Stimulated activated CD8-positive, alpha-beta memory T cell treated with anti-CD3 and anti-CD28 coated beads, Interleukin-7, amount 100 ng/mL, for 48 hours (primary cell): ENCODE measurements around the gene STX7.

Experiments
- DNase-seq, 2 donors: peaks; one replicate each; pipeline ENCODE4 v3.0.0-alpha.2; 2020; ENCODE audit warnings: low read depth in 1 of 2; ENCODE audit errors: extremely low read depth in 1 of 2

The STX7 gene

GRCh38 chr6:132414761-132415160 lies 98.2 kb downstream of the STX7 start:
- DNase-seq, result no peak

DNA sequence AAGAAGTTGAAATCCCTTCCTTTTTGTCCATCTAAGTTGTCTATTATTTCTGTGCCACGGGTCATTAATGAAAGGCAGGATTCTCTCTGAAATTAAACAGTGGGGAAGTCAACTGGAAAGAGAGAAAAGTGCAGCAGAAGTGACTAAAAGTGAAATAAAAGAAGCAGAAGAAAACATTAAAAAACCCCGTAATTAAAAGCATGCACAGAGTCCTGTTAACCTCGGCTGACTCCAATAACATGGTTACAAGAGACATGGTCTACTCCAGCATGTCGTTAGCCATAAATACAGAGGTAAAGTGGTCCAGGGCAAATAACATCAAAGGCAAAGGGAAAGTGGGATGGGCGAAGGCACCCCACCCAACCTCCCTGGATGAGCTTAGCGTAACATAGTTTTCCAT lies 98.6 kb downstream of the STX7 start:
- DNase-seq, result no peak

- DNase-seq, result no peak
Observed at GRCh38 chr6:132413499-132413802, 99.5 kb downstream of the STX7 start.

DNA sequence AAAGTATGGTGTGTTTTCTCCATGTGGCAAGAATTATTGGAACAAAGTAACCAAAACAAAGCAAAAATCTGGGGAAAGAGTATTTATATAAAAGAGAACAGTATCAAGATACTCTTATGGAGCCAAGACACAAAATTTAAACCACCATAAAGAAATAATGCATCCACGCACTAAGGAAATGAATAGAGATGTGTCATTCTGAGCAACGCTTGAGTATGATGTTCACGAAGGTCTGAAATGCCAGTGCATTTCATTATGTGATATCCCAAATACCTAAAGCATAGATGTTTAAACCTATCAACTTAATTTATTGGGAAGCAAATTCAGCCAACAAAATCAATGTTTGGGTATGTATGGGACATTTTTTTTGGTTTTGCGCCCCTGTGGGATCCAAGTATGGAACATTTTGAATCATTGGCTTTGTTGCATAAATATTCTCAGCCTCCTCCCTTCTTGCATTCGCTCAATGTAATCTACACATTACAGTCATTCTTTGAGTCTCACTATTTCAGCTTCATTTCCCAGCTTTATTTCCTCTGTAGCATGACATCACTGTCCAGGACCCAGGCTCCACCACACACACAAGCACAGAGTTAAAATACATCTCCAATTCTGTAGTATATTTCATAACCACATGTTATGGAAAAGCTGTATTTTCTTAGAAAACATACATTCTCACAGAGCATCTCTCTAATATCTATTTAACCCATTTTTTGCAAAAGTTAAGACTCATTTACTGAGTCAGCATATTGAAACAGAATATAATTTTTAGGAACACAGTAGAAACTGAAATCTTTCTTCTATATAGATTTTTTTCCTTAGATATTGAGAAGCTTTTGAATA lies 100.0 kb downstream of the STX7 start:
- no peak for DNase-seq

GRCh38 chr6:132411296-132411695 lies 101.6 kb downstream of the STX7 start:
- DNase-seq, result no peak

DNA sequence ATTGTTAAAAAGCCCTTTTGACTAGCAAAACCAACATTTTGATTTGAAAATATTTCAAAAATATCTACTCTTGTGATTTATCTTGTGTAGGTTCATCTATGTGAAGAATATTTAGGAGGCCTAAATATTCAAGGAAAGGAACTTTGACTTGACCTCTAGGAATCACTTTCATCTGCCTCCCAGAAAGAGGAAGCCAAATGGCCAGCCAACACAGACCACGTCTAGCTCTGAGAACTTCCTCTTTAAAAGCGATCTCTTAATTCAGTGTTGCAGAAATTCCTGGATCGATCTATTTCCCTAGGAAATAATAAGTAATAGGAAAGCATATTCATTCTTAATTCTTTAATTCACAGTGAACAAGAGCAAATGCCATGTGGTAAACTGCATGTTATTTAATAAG lies 102.1 kb downstream of the STX7 start:
- DNase-seq, result no peak

DNA sequence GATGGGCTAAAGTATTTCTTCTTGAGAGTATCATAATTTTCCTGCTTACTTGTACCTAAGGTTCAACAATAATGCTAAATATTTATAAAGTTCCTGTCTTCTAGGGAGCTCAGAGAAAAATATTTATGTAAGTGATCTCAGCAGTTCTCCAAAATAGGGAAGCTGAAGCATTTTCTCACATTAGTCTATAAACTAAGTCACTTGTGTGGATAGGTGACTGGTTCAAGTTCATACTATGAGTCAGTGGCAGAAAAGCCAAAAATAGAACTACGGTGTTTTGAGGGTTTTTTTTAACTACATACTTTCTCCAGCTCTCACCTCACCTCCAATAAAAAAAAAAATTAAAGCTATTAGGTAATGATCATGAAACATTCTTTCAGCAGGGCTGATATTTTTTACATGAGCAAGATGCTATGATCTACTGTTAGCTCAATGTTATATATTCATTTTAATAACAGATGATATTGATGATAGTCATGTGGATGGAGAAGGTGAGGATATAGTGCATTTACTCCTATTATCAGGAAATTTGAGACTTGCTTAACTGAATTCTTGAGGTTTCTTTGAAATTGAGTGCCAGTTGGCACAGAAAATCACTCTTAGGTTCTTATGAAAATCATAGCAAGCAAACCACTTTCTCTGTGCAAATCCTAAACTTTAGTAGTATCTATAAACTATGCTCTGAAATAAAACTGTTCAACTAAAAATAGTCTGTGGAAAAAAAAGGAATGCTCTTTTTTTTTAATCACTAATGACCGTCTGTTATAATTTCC lies 107.6 kb downstream of the STX7 start:
- DNase-seq, result no peak

- DNase-seq, result no peak
Observed at GRCh38 chr6:132404736-132405135, 108.2 kb downstream of the STX7 start.

GRCh38 chr6:132404330-132404729 lies 108.6 kb downstream of the STX7 start:
- DNase-seq, result no peak

- no peak for DNase-seq
Observed at GRCh38 chr6:132401618-132402285, 111.2 kb downstream of the STX7 start.

DNA sequence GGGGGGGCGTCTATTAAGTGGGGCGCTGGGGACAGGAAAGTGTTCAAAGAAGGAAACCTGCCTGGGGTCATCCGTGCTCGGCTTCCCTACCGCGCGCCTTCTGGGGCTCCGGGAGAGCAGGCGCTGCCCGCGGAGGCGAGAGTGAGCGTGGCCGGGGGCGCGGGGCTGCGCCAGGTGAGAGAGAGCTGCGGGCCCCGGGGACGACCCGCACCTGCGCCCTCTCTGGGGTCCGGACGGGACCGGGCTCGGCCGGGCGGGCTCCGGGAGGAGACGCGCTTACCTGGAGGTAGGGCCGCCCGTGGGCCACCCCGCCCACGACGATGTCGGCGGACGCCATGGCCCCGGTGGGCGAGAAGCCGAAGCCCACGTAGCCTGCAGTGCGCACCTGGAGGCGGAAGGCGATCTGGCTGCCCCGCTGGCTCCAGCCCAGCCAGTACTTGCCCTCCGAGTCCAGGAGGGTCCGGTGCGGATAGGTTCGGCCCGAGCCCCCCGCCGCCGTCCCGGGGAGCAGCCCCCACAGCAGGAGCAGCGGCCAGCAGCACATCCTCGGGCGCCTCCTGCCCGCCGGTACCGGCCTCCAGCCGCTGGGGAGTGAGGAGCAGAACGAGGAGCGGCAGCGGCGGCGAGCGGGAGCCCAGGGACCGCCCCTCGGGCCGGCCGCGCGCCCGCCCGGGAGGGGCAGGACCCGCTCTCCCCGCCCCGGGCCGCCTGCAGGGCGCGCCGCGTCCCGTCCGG lies 111.9 kb downstream of the STX7 start, which contains the start of gene MOXD1:
Gene MOXD1, minus strand, starts transcription at position 593 of the 735 bp plus-strand sequence. Its CDS starts 49 bp downstream, at position 544.
- no peak for DNase-seq

DNA sequence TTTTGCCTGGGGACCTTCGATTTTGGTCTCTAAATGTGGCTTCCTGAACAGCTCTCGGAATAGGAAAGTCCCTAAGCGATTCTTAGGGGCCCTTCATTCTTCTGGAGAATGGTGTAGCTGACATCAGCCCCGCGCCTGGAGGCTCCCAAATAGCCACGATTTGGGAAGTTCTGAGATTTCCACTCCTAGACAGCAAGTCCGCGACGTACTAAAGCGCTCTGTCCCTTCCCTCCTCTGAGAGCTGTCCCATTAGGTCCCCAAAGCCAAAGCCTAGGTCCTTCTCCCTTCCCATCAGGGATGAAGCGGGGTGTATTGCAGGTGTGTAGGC lies 112.4 kb downstream of the STX7 start:
- no peak for DNase-seq

GRCh38 chr6:132399376-132400074 lies 113.4 kb downstream of the STX7 start:
- DNase-seq, result no peak
